ENCODE results near the gene PRDX2.

DNA sequence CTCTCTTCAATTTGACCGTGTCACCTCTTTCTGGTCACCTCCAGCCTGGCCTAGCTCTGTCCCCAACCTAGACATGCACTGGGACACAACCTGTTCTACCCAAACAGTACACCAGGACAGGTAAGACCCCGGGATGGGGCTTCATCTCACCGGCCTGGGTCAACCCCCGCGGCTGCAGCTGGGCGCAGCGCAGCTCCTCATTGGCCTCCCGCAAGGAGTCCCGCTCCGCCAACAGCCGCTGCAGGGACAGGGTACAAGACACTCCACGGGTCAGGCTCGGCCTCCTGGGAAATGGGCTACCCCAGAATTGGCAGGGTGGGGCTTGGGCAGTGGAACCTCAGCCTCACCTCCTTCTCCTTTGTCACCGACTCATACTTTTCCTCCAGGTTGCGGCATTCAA lies 33.9 kb downstream of the PRDX2 start:
- TF ChIP-seq, protein P1, sequence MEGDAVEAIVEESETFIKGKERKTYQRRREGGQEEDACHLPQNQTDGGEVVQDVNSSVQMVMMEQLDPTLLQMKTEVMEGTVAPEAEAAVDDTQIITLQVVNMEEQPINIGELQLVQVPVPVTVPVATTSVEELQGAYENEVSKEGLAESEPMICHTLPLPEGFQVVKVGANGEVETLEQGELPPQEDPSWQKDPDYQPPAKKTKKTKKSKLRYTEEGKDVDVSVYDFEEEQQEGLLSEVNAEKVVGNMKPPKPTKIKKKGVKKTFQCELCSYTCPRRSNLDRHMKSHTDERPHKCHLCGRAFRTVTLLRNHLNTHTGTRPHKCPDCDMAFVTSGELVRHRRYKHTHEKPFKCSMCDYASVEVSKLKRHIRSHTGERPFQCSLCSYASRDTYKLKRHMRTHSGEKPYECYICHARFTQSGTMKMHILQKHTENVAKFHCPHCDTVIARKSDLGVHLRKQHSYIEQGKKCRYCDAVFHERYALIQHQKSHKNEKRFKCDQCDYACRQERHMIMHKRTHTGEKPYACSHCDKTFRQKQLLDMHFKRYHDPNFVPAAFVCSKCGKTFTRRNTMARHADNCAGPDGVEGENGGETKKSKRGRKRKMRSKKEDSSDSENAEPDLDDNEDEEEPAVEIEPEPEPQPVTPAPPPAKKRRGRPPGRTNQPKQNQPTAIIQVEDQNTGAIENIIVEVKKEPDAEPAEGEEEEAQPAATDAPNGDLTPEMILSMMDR (IDR thresholded peaks at IDR 0.05) = no peak
- TF ChIP-seq POLR2AphosphoS5 (IDR thresholded peaks at IDR 0.05; ENCODE audit: insufficient read depth in 1 of 2, low read depth in 1 of 2) (no peak), POLR2A (IDR thresholded peaks at IDR 0.05) (no peak)

All from vagina (tissue), 2 donors.